Transverse colon (tissue), 4 donors: ENCODE measurements around the gene KRT84.

ENCODE experiments used
- EP300 ChIP-seq: sonication (generic); formaldehyde crosslinking; IDR thresholded peaks from one replicate; pipeline ENCODE4 v1.6.1; 2017; ENCODE audit warnings: antibody characterized with exemption, low read depth
- POLR2A ChIP-seq: fragments of 450-650 bp; IDR thresholded peaks from one replicate; pipeline ENCODE4 v1.6.1; 2016; ENCODE audit warnings: antibody characterized with exemption, mild to moderate bottlenecking, moderate library complexity
- POLR2AphosphoS5 ChIP-seq, 3 donors: sonication (generic); formaldehyde crosslinking; IDR thresholded peaks; one replicate each; pipeline ENCODE4 v1.6.1; 2016; ENCODE audit warnings: antibody characterized with exemption in 3 of 3
- TF ChIP-seq, protein P1 (sequence below), 5 experiments: fragments of 200-600 bp in 3 of 5; fragments of 450-650 bp in 2 of 5; sonication (generic) in 3 of 5; IDR thresholded peaks; 1 replicate in 2 of 5; 2 replicates in 3 of 5; pipeline ENCODE4 v1.5.1; 2016 to 2017; ENCODE audit warnings: antibody characterized with exemption in 5 of 5, inconsistent platforms in 3 of 5, mild to moderate bottlenecking in 2 of 5, moderate library complexity in 1 of 5

DNA sequence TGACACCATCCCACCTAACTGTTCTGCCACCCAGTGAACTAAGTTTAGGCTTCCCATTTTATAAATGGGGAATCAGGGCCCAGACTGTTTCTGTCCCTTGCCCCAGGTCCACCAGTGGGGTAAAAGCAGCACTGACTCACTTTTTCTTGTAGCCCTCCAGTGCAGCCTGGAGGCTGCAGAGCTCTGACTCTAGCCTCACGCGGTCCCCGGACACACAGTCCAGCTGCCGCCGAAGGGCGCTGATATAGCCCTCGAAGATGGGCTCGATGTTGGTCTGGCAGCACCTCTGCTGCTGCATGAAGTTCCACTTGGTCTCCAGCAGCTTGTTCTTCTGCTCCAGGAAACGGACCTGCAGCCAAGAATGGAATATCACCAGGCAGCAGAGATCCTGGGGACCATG is 18.1 kb upstream of the KRT84 start:
- TF ChIP-seq, protein P1, sequence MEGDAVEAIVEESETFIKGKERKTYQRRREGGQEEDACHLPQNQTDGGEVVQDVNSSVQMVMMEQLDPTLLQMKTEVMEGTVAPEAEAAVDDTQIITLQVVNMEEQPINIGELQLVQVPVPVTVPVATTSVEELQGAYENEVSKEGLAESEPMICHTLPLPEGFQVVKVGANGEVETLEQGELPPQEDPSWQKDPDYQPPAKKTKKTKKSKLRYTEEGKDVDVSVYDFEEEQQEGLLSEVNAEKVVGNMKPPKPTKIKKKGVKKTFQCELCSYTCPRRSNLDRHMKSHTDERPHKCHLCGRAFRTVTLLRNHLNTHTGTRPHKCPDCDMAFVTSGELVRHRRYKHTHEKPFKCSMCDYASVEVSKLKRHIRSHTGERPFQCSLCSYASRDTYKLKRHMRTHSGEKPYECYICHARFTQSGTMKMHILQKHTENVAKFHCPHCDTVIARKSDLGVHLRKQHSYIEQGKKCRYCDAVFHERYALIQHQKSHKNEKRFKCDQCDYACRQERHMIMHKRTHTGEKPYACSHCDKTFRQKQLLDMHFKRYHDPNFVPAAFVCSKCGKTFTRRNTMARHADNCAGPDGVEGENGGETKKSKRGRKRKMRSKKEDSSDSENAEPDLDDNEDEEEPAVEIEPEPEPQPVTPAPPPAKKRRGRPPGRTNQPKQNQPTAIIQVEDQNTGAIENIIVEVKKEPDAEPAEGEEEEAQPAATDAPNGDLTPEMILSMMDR (IDR thresholded peaks at IDR 0.05): no peak
- TF ChIP-seq POLR2AphosphoS5 (IDR thresholded peaks at IDR 0.05) (no peak), POLR2A (no peak), EP300 (no peak)
